ENCODE results near the gene APEX2. TPM values are rescaled to one million over a fixed set of nuclear protein-coding genes. Genes with fewer than 3 reads are reported as not detected.

The APEX2 gene
- total and polyA plus RNA-seq, 2 donors (not counting 1 experiment from before 2014, with no cell fraction given) = 13.1 to 18.0 TPM

- H3K27ac Mint-ChIP-seq = no peak overlapping the region
- no peak for TF ChIP-seq EZH2 (IDR thresholded peaks at IDR 0.05; ENCODE audit: borderline replicate concordance, insufficient read depth, low read depth, low read length, poor library complexity, severe bottlenecking)
- TF ChIP-seq, protein P1, sequence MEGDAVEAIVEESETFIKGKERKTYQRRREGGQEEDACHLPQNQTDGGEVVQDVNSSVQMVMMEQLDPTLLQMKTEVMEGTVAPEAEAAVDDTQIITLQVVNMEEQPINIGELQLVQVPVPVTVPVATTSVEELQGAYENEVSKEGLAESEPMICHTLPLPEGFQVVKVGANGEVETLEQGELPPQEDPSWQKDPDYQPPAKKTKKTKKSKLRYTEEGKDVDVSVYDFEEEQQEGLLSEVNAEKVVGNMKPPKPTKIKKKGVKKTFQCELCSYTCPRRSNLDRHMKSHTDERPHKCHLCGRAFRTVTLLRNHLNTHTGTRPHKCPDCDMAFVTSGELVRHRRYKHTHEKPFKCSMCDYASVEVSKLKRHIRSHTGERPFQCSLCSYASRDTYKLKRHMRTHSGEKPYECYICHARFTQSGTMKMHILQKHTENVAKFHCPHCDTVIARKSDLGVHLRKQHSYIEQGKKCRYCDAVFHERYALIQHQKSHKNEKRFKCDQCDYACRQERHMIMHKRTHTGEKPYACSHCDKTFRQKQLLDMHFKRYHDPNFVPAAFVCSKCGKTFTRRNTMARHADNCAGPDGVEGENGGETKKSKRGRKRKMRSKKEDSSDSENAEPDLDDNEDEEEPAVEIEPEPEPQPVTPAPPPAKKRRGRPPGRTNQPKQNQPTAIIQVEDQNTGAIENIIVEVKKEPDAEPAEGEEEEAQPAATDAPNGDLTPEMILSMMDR (IDR thresholded peaks at IDR 0.05) = no peak
- no peak overlapping the region for H3K27ac ChIP-seq (ENCODE audit: low read length in 2 of 2)
- no peak overlapping the region for H3K4me3 Mint-ChIP-seq
- DNase-seq (no peak), ATAC-seq (ENCODE audit: low read depth) (no peak)
- CTCF ChIA-PET = no interaction called here
- no peak overlapping the region for H3K4me2 ChIP-seq (replicated peaks; ENCODE audit: low read depth, low read length, poor library complexity, severe bottlenecking)
- no peak overlapping the region for H2AFZ ChIP-seq (ENCODE audit: insufficient read depth, low read depth, low read length, poor library complexity, severe bottlenecking)
- H3K4me1 ChIP-seq (ENCODE audit: control insufficient read depth in 2 of 2, insufficient read depth in 2 of 2, low read length in 2 of 2) = no peaks in the 10 kb centered on the region
- H3K27me3 Mint-ChIP-seq = no peaks in the 10 kb centered on the region
- H3K79me2 ChIP-seq (ENCODE audit: control insufficient read depth, insufficient read depth, low read length) = no peaks in the 10 kb centered on the region
- H3K9me3 ChIP-seq (ENCODE audit: control extremely low read depth in 1 of 3, control insufficient read depth in 2 of 3, insufficient read depth in 1 of 3, low read length in 2 of 3) = no peaks in the 10 kb centered on the region
- no peaks in the 10 kb centered on the region for H4K20me1 ChIP-seq (ENCODE audit: control insufficient read depth, insufficient read depth, low read length, poor library complexity, severe bottlenecking)
- WGBS (ENCODE audit: insufficient coverage) = no CpG with 5 or more reads among the region's 4 CpGs
- H3K4me3 ChIP-seq (ENCODE audit: control extremely low read depth in 1 of 5, extremely low read depth in 1 of 5, insufficient read depth in 1 of 5, low read depth in 2 of 5, low read length in 4 of 5) = no peak overlapping the region
- no peaks in the 10 kb centered on the region for H3K9me3 Mint-ChIP-seq (ENCODE audit: insufficient read depth)
- no peaks in the 10 kb centered on the region for H3K27me3 ChIP-seq (replicated peaks in 1 of 4; ENCODE audit: control extremely low read depth in 1 of 4, control insufficient read depth in 3 of 4, insufficient read depth in 4 of 4, low read length in 3 of 4)
- POLR2A ChIA-PET = no interaction called here
- intact Hi-C loops (cut with micrococcal nuclease) = no loop called here
- no peaks in the 10 kb centered on the region for H3K4me1 Mint-ChIP-seq
- no peaks in the 10 kb centered on the region for H3K36me3 ChIP-seq (replicated peaks in 1 of 2; ENCODE audit: control extremely low read depth in 1 of 2, control insufficient read depth in 1 of 2, extremely low read depth in 1 of 2, insufficient read depth in 2 of 2, low read length in 1 of 2)
- no peak overlapping the region for H3K9ac ChIP-seq (ENCODE audit: low read length)
Measured at GRCh38 chrX:54977387-54977786, 22.8 kb upstream of the APEX2 start.

GRCh38 chrX:54978448-54978847, 21.7 kb upstream of the APEX2 start:
- Histone ChIP-seq H4K20me1 (ENCODE audit: control insufficient read depth, insufficient read depth, low read length, poor library complexity, severe bottlenecking) (no peaks in the 10 kb centered on the region), H3K4me1 (ENCODE audit: control insufficient read depth in 2 of 2, insufficient read depth in 2 of 2, low read length in 2 of 2) (no peaks in the 10 kb centered on the region), H3K27me3 (replicated peaks in 1 of 4; ENCODE audit: control extremely low read depth in 1 of 4, control insufficient read depth in 3 of 4, insufficient read depth in 4 of 4, low read length in 3 of 4) (no peaks in the 10 kb centered on the region), H3K9me3 (ENCODE audit: control extremely low read depth in 1 of 3, control insufficient read depth in 2 of 3, insufficient read depth in 1 of 3, low read length in 2 of 3) (no peaks in the 10 kb centered on the region), H3K4me3 (ENCODE audit: control extremely low read depth in 1 of 5, extremely low read depth in 1 of 5, insufficient read depth in 1 of 5, low read depth in 2 of 5, low read length in 4 of 5) (no peak overlapping the region), H3K36me3 (replicated peaks in 1 of 2; ENCODE audit: control extremely low read depth in 1 of 2, control insufficient read depth in 1 of 2, extremely low read depth in 1 of 2, insufficient read depth in 2 of 2, low read length in 1 of 2) (no peaks in the 10 kb centered on the region), H2AFZ (ENCODE audit: insufficient read depth, low read depth, low read length, poor library complexity, severe bottlenecking) (no peak overlapping the region), H3K9ac (ENCODE audit: low read length) (no peak overlapping the region), H3K27ac (ENCODE audit: low read length in 2 of 2) (no peak overlapping the region), H3K79me2 (ENCODE audit: control insufficient read depth, insufficient read depth, low read length) (no peaks in the 10 kb centered on the region), H3K4me2 (replicated peaks; ENCODE audit: low read depth, low read length, poor library complexity, severe bottlenecking) (no peak overlapping the region)
- intact Hi-C loops (cut with micrococcal nuclease) = no loop called here
- TF ChIP-seq, protein P1 (IDR thresholded peaks at IDR 0.05) = no peak
- no peak for TF ChIP-seq EZH2 (IDR thresholded peaks at IDR 0.05; ENCODE audit: borderline replicate concordance, insufficient read depth, low read depth, low read length, poor library complexity, severe bottlenecking)
- H3K27me3 Mint-ChIP-seq = no peaks in the 10 kb centered on the region
- CTCF ChIA-PET = no interaction called here
- no peaks in the 10 kb centered on the region for H3K4me1 Mint-ChIP-seq
- ATAC-seq (ENCODE audit: low read depth) (no peak), DNase-seq (no peak)
- H3K4me3 Mint-ChIP-seq = no peak overlapping the region
- H3K9me3 Mint-ChIP-seq (ENCODE audit: insufficient read depth) = peaks cover 2% of the 10 kb centered on the region
- POLR2A ChIA-PET = no interaction called here
- no peak overlapping the region for H3K27ac Mint-ChIP-seq

All from B cell (primary cell).